Activated CD4-positive, alpha-beta memory T cell treated with anti-CD3 and anti-CD28 coated beads for 36 hours (primary cell): ENCODE data around the gene ITGA1. TPM values are rescaled to one million over a fixed set of nuclear protein-coding genes. Genes with fewer than 3 reads are reported as not detected.
"Not testable (repeated sequence)": the region's sequence is repeated elsewhere in the genome, so short reads cannot be mapped to it uniquely, and the experiment has no call there.

ENCODE experiments used
- CTCF ChIA-PET: fragments of 350-600 bp; sonication (Branson Sonifier 250); formaldehyde crosslinking; loops from one replicate; lab custom pipeline; 2021; ENCODE audit warnings: antibody characterized with exemption, inconsistent platforms; lab: Charles Lee
- POLR2A ChIA-PET: fragments of 350-600 bp; sonication (Branson Sonifier 250); formaldehyde crosslinking; loops from one replicate; lab custom pipeline; 2021; ENCODE audit warnings: antibody characterized with exemption; lab: Charles Lee
- DNase-seq: peaks from one replicate; pipeline ENCODE4 v3.0.0-alpha.2; 2020
- H3K27ac Mint-ChIP-seq: one replicate; pipeline ENCODE4 v1.8.0; 2021; ENCODE audit warnings: mixed read lengths
- H3K27me3 Mint-ChIP-seq: one replicate; pipeline ENCODE4 v1.8.0; 2021; ENCODE audit warnings: mixed read lengths
- H3K36me3 Mint-ChIP-seq: one replicate; pipeline ENCODE4 v1.8.0; 2021; ENCODE audit warnings: mixed read lengths
- H3K4me1 Mint-ChIP-seq: one replicate; pipeline ENCODE4 v1.8.0; 2021; ENCODE audit warnings: low read depth, mixed read lengths
- H3K4me3 Mint-ChIP-seq: one replicate; pipeline ENCODE4 v1.8.0; 2021; ENCODE audit warnings: mild to moderate bottlenecking, mixed read lengths
- H3K9me3 Mint-ChIP-seq: one replicate; pipeline ENCODE4 v1.8.0; 2021; ENCODE audit warnings: mixed read lengths
- intact Hi-C: fragments of 100-400 bp; cut with micrococcal nuclease; formaldehyde crosslinking; loops from one replicate; pipeline ENCODE4 v1.15.1; 2023
- total RNA-seq, 2 experiments: library from RNA; stranded (reverse); gene quantifications; one replicate each; pipeline ENCODE4 v1.2.3, GENCODE V29; 2021

The ITGA1 gene
- 1 to 10 TPM in 1 of 2 experiments, under 1 TPM in 1; 0.62 to 1.3 TPM for total RNA-seq

DNA sequence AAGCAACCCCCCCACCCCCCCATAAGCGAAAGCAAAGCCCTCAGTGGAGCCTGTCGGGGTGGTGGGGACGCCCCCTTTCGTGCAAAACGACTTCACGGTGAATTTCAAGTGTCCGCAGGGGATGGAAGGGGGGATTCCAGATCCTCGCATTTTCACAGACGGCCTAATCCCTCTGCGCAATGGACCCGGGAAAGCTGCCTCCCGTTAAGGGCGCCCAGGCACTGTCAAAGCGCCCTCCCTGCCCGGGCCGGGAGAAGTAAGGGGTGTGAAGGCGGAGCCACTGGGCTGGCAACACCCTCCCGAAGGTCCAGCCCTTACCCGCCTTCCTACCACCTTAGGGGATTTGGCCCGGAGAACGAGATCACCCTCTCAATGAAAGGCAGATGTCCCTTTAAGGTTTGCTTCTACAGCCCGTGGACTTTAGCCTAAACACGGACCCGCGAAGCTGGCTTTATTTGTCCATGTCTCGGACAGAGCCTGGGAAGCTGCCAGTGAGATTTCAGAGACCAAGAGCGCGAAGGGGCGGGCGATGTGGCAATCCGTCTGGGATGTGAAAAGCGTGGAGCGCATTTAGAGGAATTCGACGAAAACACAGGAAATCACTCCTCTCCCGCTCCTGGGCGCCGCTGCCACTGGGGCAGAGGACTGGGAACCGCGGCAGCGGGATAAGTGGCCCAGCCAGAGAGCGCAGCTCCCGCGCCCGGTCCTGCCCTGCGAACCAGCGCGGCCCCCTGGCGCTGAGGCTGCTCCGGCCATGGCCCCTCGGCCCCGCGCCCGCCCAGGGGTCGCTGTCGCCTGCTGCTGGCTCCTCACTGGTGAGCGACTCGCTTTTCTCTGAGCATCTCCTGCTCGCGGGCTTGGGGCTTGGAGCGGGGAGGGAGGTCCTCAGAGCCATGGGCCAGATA lies at the start of gene ITGA1, which contains the start of gene PELO:
TSS of gene ITGA1 (plus strand) at position 317 of the 905 bp plus-strand sequence. CDS start at position 755, 438 bp downstream.
TSS of gene PELO (plus strand) at position 317 of the 905 bp plus-strand sequence. CDS start 12,479 bp downstream, outside the sequence.
- peak; percentile 61 for DNase-seq
- H3K27me3 Mint-ChIP-seq = peaks cover 8% of the 10 kb centered on the region
- no peaks in the 10 kb centered on the region for H3K9me3 Mint-ChIP-seq
- peaks cover 18% of the 10 kb centered on the region for H3K4me1 Mint-ChIP-seq
- H3K27ac Mint-ChIP-seq = peak within 1 kb of the TSS; percentile 43
- ChIA-PET CTCF (interaction anchor here (0.8 to 2.1 kb wide), 9 partner anchors 9 to 131 kb away, joined by 3 to 11 read pairs (median 5); no protein-coding TSS in a partner anchor), POLR2A (interaction anchor here (1.0 to 1.1 kb wide), 2 partner anchors 11 to 121 kb away, joined by 3 read pairs; no protein-coding TSS in a partner anchor)
- intact Hi-C loops = loop anchor here (1.0 to 5.0 kb wide), 5 partner anchors 12 to 309 kb away; no protein-coding TSS in a partner anchor
- no peaks in the 10 kb centered on the region for H3K36me3 Mint-ChIP-seq
- H3K4me3 Mint-ChIP-seq = peak within 1 kb of the TSS; percentile 82

DNA sequence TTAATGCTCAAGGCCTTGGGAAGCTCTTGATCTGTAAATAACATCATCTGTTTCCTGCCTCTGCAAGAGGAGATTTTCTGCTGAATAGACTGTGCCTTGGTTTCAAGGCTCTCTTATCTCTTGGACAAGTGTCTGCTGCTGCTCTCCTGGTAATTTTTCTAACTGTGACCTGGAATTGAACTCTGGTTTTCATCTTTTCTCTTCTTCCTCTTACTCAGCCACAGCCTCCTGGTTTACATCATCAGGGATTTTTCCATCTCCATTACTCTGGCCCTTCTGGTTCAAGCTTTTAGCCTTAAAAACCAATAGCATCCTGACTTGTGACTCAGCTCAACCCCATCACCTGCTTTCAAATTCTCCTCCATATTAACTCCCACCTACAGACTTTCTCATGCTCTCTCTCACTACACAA lies 49.6 kb upstream of the ITGA1 start:
- H3K27me3 Mint-ChIP-seq = no peaks in the 10 kb centered on the region
- no peak for DNase-seq
- H3K36me3 Mint-ChIP-seq = peaks cover 2% of the 10 kb centered on the region
- intact Hi-C loops = no loop called here
- H3K4me3 Mint-ChIP-seq = no peak overlapping the region
- ChIA-PET POLR2A (interaction anchor here (0.6 to 1.2 kb wide), 2 partner anchors 33 kb away, joined by 3 to 4 read pairs; no protein-coding TSS in a partner anchor), CTCF (interaction anchor here (0.8 to 1.2 kb wide), 4 partner anchors 10 to 177 kb away, joined by 3 read pairs; no protein-coding TSS in a partner anchor)
- peaks cover 19% of the 10 kb centered on the region for H3K4me1 Mint-ChIP-seq
- H3K27ac Mint-ChIP-seq = peak overlapping the region; percentile 2
- peaks cover 5% of the 10 kb centered on the region for H3K9me3 Mint-ChIP-seq

DNA sequence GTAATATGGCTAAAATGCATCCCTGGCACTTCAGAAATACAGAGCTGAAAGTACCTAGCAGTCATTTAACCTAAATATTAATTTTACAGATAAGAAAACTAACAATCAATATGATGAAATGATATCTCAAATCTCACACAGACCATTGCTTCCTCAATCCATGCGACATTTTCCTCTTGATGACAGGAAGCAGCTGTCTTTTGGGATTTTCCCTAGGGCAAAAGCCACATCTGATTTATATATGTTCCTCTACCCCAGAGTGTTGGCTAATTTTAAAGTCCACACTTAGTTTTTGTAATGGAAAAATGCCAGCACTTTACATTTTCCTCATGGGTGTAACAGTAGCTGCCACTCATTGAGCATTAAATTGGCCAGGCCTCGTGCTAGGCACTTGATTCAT lies 47.7 kb upstream of the ITGA1 start:
- ChIA-PET CTCF (no interaction called here), POLR2A (no interaction called here)
- Mint-ChIP-seq H3K4me1 (peaks cover 36% of the 10 kb centered on the region), H3K27ac (no peak overlapping the region), H3K36me3 (peaks cover 2% of the 10 kb centered on the region), H3K9me3 (peaks cover 5% of the 10 kb centered on the region), H3K27me3 (no peaks in the 10 kb centered on the region), H3K4me3 (no peak overlapping the region)
- DNase-seq = no peak
- intact Hi-C loops = no loop called here

DNA sequence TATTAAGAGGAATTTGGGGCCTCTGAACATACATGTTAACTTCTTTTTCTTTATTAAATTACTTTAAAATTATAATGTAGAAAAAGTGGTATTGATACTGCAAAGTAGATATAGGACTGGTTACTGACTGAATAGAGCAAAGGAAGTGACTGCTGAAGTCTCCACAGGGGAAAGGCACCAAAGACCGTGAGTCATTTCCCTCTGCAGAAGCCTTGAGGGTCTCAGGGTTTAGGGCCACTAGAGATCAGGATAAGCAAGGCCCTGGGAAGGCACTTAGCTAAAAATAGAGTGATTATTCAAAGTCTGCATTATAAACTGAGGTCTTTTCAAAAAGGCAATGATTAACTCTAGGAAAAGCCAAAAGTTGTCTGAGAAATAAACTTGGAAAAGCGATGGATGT lies 44.7 kb upstream of the ITGA1 start:
- Mint-ChIP-seq H3K9me3 (no peaks in the 10 kb centered on the region), H3K4me3 (no peak overlapping the region), H3K27ac (peak overlapping the region; percentile 16), H3K27me3 (no peaks in the 10 kb centered on the region), H3K36me3 (no peaks in the 10 kb centered on the region), H3K4me1 (peaks cover 37% of the 10 kb centered on the region)
- ChIA-PET CTCF (interaction anchor here (1.0 to 1.4 kb wide), 2 partner anchors 33 to 50 kb away, joined by 4 read pairs; no protein-coding TSS in a partner anchor), POLR2A (interaction anchor here (1.0 kb wide), 1 partner anchor 33 kb away, joined by 3 read pairs; no protein-coding TSS in a partner anchor)
- DNase-seq = no peak
- intact Hi-C loops = loop anchor here (1.0 to 2.0 kb wide), 3 partner anchors 18 to 32 kb away; no protein-coding TSS in a partner anchor

DNA sequence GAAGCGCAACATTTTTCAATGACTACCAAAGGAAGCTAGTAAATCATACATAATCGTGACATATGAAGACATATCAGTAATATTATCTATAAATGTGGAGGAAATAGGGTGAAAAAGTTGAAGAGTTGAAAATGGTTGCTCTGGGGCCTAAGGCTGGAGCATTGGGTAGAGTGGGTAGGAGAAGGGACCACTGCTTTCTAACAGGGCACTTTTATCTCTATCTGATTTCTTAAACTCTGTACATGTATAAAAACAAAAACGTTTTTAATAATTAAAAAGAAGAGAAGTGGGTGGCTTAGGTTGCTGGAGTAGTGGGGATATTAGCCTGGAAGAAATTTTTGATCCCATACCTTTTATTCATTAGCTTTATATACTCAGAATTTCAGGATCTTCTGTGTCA lies 44.2 kb upstream of the ITGA1 start:
- ChIA-PET POLR2A (interaction anchor here (0.9 to 1.0 kb wide), 2 partner anchors 34 to 170 kb away, joined by 3 read pairs; no protein-coding TSS in a partner anchor), CTCF (interaction anchor here (1.0 to 1.4 kb wide), 2 partner anchors 32 to 50 kb away, joined by 4 read pairs; no protein-coding TSS in a partner anchor)
- Mint-ChIP-seq H3K9me3 (no peaks in the 10 kb centered on the region), H3K27me3 (no peaks in the 10 kb centered on the region), H3K27ac (peak overlapping the region; percentile 23), H3K36me3 (no peaks in the 10 kb centered on the region), H3K4me1 (peaks cover 38% of the 10 kb centered on the region), H3K4me3 (no peak overlapping the region)
- intact Hi-C loops = loop anchor here (1.0 to 2.0 kb wide), 3 partner anchors 18 to 33 kb away; no protein-coding TSS in a partner anchor
- DNase-seq = no peak

DNA sequence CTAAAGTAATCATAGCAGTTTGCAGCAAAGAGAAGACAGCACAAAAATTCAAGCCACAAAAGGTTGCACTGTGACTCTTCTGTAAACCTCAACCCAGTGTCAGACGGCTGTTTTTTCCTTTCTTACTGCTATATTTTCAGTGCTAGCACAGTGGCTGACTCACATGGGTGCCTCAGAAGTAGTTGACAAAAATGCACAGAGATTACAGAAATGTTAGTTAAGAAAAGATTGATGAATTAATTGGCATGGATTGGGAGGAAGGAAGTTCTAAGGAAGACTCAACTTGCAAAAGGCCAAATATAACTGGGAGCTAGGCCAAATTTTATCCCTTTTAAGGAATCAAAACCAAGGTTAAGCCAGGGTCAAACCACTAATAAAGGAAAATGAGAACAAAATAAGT lies 43.7 kb upstream of the ITGA1 start:
- H3K9me3 Mint-ChIP-seq = no peaks in the 10 kb centered on the region
- ChIA-PET CTCF (interaction anchor here (1.0 to 1.4 kb wide), 2 partner anchors 32 to 51 kb away, joined by 4 read pairs; no protein-coding TSS in a partner anchor), POLR2A (interaction anchor here (0.9 to 1.0 kb wide), 2 partner anchors 34 to 170 kb away, joined by 3 read pairs; no protein-coding TSS in a partner anchor)
- peak overlapping the region; percentile 23 for H3K27ac Mint-ChIP-seq
- peaks cover 41% of the 10 kb centered on the region for H3K4me1 Mint-ChIP-seq
- H3K27me3 Mint-ChIP-seq = no peaks in the 10 kb centered on the region
- intact Hi-C loops = loop anchor here (1.0 to 2.0 kb wide), 5 partner anchors 17 to 56 kb away; no protein-coding TSS in a partner anchor
- no peak overlapping the region for H3K4me3 Mint-ChIP-seq
- H3K36me3 Mint-ChIP-seq = no peaks in the 10 kb centered on the region
- peak; percentile 55 for DNase-seq

DNA sequence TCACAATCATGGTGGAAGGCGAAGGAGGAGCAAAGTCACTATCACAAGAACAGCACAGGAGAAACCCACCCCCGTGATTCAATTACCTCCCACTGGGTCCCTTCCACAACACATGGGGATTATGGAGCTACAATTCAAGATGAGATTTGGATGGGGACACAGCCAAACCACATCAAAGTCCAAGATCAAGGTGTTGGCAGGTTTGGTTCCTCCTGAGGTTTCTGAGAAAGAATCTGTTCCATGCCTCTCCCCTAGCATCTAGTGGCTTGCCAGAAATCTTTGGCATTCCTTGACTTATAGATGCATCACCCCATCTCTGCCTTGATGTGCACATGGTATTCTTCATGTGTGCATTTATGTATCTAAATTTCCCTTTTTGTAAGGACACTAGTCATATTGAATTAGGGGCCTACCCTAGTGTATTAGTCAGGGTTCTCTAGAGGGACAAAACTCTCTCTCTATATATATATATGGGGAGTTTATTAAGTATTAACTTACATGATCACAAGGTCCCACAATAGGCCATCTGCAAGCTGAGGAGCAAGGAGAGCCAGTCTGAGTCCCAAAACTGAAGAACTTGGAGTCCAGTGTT lies 42.8 kb upstream of the ITGA1 start:
- H3K27me3 Mint-ChIP-seq, H3K4me3 Mint-ChIP-seq, POLR2A ChIA-PET, H3K27ac Mint-ChIP-seq, DNase-seq, H3K36me3 Mint-ChIP-seq, H3K9me3 Mint-ChIP-seq: not testable (repeated sequence)
- intact Hi-C loops = loop anchor here (1.0 kb wide), 2 partner anchors 16 to 55 kb away; no protein-coding TSS in a partner anchor
- peaks cover 41% of the 10 kb centered on the region for H3K4me1 Mint-ChIP-seq
- CTCF ChIA-PET = interaction anchor here (0.7 kb wide), 1 partner anchor 15 kb away, joined by 4 read pairs; no protein-coding TSS in a partner anchor

DNA sequence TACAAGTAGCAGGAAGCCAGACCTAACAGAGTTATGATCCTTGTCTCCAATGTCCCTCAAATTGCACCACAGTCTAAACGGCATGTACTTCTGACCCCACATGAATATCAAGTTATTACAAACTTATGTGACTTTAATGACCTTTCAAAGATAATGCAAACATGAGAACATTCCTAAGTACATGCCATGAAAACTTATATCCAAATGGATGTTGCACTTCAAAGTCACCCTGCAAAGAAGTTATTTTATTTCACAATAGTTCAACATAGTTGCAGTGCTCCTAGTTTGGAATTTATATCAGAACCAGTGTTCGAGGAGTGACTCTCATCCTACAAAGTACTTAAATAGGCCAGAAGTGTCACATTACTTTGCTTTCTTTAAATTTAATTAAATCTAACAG lies 41.2 kb upstream of the ITGA1 start:
- Mint-ChIP-seq H3K27ac (no peak overlapping the region), H3K27me3 (no peaks in the 10 kb centered on the region), H3K36me3 (no peaks in the 10 kb centered on the region), H3K4me1 (peaks cover 41% of the 10 kb centered on the region), H3K4me3 (no peak overlapping the region), H3K9me3 (no peaks in the 10 kb centered on the region)
- intact Hi-C loops = no loop called here
- DNase-seq = no peak
- ChIA-PET CTCF (no interaction called here), POLR2A (no interaction called here)

DNA sequence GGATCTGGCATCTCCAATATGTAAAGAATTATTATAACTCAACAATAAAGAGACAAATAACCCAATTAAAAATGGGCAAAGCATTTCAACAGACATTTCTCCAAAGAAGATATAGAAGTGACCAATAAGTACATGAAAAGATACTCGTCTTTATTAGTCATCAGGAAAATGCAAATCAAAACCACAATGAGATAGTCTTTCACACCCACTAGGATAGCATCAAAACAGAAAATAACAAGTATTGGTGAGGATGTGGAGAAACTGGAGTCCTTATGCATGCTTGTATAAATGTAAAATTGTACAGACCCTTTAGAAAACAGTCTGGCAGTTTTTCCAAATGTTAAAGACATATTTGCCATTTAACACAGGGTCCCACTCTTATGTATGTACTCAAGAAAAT lies 39.1 kb upstream of the ITGA1 start:
- no peak overlapping the region for H3K4me3 Mint-ChIP-seq

DNA sequence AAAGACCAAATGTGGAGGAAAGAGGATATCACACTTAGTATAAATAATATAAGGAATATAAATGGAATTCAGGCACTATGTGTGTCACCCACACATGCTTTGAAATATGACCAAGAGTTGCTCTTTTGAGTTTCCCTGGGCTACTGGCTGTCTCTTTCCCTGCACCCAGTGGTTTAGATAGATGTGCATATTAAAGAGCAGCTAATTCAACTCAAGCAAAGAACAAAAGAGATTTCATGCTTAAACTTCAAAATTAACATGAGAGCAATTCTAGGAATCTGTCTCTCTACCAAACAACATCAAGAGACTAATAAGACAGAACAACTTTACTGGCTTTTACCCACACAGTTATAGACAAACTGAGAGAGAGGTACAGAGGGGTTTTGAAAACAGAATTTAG lies 38.0 kb upstream of the ITGA1 start:
- ChIA-PET CTCF (no interaction called here), POLR2A (no interaction called here)
- no peak for DNase-seq
- H3K27me3 Mint-ChIP-seq = peaks cover 1% of the 10 kb centered on the region
- no peak overlapping the region for H3K27ac Mint-ChIP-seq
- no peaks in the 10 kb centered on the region for H3K9me3 Mint-ChIP-seq
- no peaks in the 10 kb centered on the region for H3K36me3 Mint-ChIP-seq
- intact Hi-C loops = no loop called here
- H3K4me3 Mint-ChIP-seq = no peak overlapping the region
- H3K4me1 Mint-ChIP-seq = peaks cover 24% of the 10 kb centered on the region

More for the DNA sequence above, 39.1 kb upstream of the ITGA1 start:
- Mint-ChIP-seq H3K36me3 (no peaks in the 10 kb centered on the region), H3K4me1 (peaks cover 33% of the 10 kb centered on the region), H3K9me3 (no peaks in the 10 kb centered on the region), H3K27me3 (peaks cover 1% of the 10 kb centered on the region), H3K27ac (no peak overlapping the region)
- intact Hi-C loops = loop anchor here (1.0 kb wide), 1 partner anchor 23 kb away; no protein-coding TSS in a partner anchor
- ChIA-PET POLR2A (no interaction called here), CTCF (no interaction called here)
- no peak for DNase-seq

DNA sequence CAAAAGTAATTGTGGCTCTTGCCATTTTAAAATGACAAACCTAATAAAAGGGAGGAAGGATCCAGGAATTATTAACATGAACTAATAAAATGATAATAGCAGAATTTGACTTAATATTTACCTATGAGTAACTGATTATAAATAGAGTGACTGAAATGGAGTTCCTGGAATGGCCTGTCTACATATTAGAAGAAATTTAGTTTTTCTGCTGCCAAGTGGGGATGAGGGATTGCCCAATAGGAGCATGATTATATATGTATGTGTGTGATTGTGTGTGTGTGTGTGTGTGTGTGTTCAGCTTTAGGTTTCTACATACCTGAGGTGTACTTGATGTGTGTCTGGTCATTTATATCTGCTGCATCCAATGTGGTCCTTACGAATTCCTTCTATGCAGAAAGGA lies 36.6 kb upstream of the ITGA1 start:
- CTCF ChIA-PET = no interaction called here
- POLR2A ChIA-PET = no interaction called here
- intact Hi-C loops = no loop called here
- H3K27ac Mint-ChIP-seq = no peak overlapping the region
- H3K4me3 Mint-ChIP-seq = no peak overlapping the region
- peaks cover 13% of the 10 kb centered on the region for H3K4me1 Mint-ChIP-seq
- DNase-seq = no peak
- H3K27me3 Mint-ChIP-seq = peaks cover 1% of the 10 kb centered on the region
- no peaks in the 10 kb centered on the region for H3K36me3 Mint-ChIP-seq
- no peaks in the 10 kb centered on the region for H3K9me3 Mint-ChIP-seq
